ENCODE results near the gene GRID1.

GRID1 gene

DNA sequence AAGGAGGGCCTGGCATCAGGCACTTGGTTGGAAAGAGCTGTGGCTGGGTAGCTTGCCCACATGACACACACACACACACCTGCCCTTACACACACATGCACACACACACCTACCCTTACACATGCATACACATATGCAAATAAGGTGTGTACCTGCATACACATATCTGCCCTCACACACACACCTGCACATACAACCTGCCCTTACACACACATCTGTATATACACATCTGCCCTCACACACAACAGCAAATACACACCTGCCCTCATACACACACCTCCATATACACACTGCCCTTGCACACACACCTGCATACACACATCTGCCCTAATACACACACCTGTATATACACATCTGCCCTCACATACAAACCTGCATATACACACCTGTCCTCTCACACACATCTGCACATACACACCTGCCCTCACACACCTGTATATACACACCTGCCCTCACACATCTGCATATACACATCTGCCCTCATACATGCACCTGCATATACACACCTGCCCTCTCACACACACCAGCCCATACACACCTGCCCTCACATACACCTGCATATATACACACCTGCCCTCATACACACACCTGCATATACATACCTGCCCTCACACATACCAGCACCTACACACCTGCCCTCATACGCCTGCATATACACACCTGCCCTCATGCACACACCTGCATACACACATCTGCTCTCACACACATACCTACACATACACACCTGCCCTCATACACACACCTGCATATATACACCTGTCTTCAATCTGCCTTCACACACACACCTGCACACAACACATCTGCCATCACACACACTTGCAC, 82.9 kb downstream of the GRID1 start:
- in situ Hi-C loops (cut with MboI; ENCODE audit: low pct_unique_long_range_greater_than_20kb, low sequenced_read_pairs, unreplicated experiment): no loop called here
- TF ChIP-seq, protein P1, sequence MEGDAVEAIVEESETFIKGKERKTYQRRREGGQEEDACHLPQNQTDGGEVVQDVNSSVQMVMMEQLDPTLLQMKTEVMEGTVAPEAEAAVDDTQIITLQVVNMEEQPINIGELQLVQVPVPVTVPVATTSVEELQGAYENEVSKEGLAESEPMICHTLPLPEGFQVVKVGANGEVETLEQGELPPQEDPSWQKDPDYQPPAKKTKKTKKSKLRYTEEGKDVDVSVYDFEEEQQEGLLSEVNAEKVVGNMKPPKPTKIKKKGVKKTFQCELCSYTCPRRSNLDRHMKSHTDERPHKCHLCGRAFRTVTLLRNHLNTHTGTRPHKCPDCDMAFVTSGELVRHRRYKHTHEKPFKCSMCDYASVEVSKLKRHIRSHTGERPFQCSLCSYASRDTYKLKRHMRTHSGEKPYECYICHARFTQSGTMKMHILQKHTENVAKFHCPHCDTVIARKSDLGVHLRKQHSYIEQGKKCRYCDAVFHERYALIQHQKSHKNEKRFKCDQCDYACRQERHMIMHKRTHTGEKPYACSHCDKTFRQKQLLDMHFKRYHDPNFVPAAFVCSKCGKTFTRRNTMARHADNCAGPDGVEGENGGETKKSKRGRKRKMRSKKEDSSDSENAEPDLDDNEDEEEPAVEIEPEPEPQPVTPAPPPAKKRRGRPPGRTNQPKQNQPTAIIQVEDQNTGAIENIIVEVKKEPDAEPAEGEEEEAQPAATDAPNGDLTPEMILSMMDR (IDR thresholded peaks at IDR 0.05; ENCODE audit: extremely low read depth, insufficient read depth, missing control alignments): no peak
- no peak for DNase-seq (ENCODE audit: low spot score)

DNA sequence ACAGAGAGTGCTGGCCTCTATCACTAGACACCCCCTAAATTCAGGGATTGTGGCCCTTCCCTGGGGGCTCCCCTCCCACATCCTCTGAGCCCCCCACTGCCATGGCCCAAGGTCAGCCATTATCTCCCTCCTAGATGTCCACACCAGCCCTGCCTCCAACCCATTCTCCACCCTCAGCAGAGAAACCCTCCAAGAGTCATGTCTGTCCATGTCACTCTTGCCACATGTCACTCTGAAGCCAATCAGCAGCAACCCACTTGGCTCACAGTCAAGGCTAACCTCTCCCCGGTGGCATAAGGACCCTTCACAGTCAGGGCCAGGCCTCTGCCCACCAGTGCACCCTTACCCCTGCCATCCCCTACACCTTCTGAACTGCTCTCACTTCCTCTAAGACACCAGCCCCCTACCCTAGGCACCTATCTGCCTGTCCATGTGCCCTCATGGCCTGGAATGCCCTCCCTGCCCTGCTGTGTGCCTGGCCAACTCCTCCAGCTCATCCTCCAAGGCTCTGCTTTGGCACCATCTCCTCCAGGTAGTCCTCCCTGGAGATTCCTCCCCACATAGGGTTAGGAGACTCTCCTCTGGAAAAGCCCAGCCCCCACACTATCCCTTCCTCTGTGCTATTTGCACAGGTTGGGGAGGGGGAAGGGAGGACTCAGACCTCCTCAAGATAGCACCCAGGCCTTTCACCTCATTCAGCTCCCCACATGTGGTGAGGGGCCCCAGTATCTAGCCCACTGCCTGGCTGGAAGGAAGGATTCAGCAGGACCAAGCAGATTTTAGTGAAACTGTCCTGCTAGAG, 83.7 kb downstream of the GRID1 start:
- TF ChIP-seq, protein P1 (IDR thresholded peaks at IDR 0.05; ENCODE audit: extremely low read depth, insufficient read depth, missing control alignments): no peak
- in situ Hi-C loops (cut with MboI; ENCODE audit: low pct_unique_long_range_greater_than_20kb, low sequenced_read_pairs, unreplicated experiment): no loop called here
- no peak for DNase-seq (ENCODE audit: low spot score)

DNA sequence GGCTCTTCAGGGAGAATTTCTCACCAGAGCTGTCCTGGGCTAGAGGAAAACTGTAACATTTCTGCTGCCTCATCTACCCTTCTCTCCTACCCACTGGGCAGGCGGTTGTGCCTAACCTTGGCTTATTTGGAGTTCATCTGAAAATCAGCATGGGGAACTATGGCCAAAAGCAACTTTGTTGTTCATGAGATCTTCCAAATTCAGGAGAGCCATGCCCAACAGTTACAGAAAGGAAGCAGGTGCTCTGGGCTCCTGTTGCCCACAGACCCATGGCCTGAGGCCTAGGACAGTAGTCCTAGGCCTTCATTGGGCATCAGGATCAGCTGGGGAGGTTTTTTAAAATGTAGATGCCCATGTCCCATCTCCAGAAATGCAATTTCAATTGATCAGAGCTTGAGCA, 85.2 kb downstream of the GRID1 start:
- in situ Hi-C loops (cut with MboI; ENCODE audit: low pct_unique_long_range_greater_than_20kb, low sequenced_read_pairs, unreplicated experiment): no loop called here
- DNase-seq (ENCODE audit: low spot score): no peak
- TF ChIP-seq, protein P1 (IDR thresholded peaks at IDR 0.05; ENCODE audit: extremely low read depth, insufficient read depth, missing control alignments): no peak

DNA sequence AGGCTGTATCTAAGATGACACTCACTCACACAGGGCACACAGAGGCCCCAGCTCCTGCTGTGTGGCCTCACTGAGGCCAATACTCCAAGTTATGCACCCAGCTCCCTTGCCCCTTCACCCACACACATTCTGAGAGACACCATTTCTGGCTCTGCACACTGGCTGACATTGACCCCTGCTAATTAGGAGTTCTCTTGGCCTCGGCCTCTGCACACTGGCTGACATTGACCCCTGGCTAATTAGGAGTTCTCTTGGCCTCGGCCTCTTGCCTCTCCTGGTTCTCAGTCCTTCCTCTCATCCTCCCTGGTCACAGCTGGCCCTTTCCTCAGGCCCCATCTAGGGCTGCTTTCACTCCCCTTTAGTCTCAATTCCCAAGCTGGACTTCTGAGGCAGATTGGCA, 97.3 kb downstream of the GRID1 start:
- no peak for DNase-seq (ENCODE audit: low spot score)
- TF ChIP-seq, protein P1 (IDR thresholded peaks at IDR 0.05; ENCODE audit: extremely low read depth, insufficient read depth, missing control alignments): no peak
- in situ Hi-C loops (cut with MboI; ENCODE audit: low pct_unique_long_range_greater_than_20kb, low sequenced_read_pairs, unreplicated experiment): no loop called here

DNA sequence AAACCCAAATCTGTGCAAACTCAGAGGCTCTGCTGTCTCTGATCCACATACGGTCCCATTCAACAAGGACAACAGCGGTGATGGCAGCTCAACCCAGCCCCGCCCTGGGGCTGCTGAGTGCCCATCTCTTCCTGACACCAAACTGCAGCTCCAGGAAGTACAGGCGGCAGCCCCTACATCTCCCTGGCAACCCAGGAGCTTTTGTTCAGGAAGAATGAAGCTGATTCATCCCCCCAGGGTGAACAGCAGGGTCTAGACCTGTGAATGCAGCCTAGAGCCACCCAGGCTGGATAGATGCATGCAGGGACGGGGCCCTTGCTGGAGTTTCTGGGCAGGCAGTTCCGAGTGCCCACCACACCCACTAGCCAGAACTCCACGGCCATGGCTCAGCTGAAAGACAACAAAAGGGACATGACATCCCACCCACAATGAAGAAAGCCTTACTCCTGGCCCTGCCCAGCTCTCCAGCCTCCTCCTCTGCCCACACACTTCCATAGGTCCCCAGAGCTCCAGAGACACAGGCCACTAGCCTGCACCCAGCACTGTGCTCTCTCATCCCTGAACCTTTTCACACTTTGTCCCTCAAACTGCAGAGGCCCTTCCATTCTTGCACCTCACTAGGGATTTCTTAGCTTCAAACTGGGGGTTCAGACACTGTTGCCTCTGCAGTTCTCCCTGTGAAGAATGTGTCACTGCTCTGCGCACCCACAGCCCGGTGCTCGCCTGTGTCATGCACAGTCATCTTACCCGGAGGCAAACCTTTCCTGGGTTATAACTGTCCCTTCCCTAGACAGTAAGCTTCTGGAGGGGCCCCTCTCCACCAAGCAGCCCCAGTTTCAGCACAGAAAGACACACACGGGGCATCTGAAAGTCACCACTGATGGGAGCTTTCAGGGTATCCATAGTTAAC, 99.1 kb downstream of the GRID1 start:
- TF ChIP-seq, protein P1 (IDR thresholded peaks at IDR 0.05; ENCODE audit: extremely low read depth, insufficient read depth, missing control alignments): no peak
- in situ Hi-C loops (cut with MboI; ENCODE audit: low pct_unique_long_range_greater_than_20kb, low sequenced_read_pairs, unreplicated experiment): no loop called here
- DNase-seq (ENCODE audit: low spot score): no peak
